Testis (tissue), 3 donors: ENCODE results near the gene PRDM15. TPM values are rescaled to one million over a fixed set of nuclear protein-coding genes. Genes with fewer than 3 reads are reported as not detected.

Source experiments
- DNase-seq: peaks from one replicate; pipeline ENCODE4 v3.0.0-alpha.2; 2019
- H3K27ac ChIP-seq, 2 donors: fragments of 200-600 bp; sonication (generic); one replicate each; pipeline ENCODE4 v1.5.1; 2019
- H3K27me3 ChIP-seq: fragments of 200-600 bp; sonication (generic); one replicate; pipeline ENCODE4 v1.5.1; 2019
- H3K36me3 ChIP-seq: fragments of 200-600 bp; sonication (generic); one replicate; pipeline ENCODE4 v1.5.1; 2017; ENCODE audit warnings: low read depth; ENCODE audit errors: missing control alignments
- H3K4me1 ChIP-seq: fragments of 200-600 bp; sonication (generic); one replicate; pipeline ENCODE4 v1.5.1; 2019
- H3K4me3 ChIP-seq, 2 donors: fragments of 200-600 bp; sonication (generic); one replicate each; pipeline ENCODE4 v1.5.1; 2017 to 2019
- H3K9me3 ChIP-seq: fragments of 200-600 bp; sonication (generic); one replicate; pipeline ENCODE4 v1.5.1; 2017
- CTCF ChIP-seq, 3 experiments: fragments of 450-650 bp in 2 of 3; fragments of 200-600 bp in 1 of 3; sonication (generic) in 1 of 3; IDR thresholded peaks; one replicate each; pipeline ENCODE4 v1.5.1; 2016 to 2019; ENCODE audit warnings: antibody characterized with exemption in 3 of 3, mild to moderate bottlenecking in 2 of 3, moderate library complexity in 1 of 3
- POLR2A ChIP-seq: fragments of 450-650 bp; IDR thresholded peaks from one replicate; pipeline ENCODE4 v1.6.1; 2017; ENCODE audit warnings: antibody characterized with exemption, mild to moderate bottlenecking, moderate library complexity
- WGBS, 2 donors: methylation state at CpG; one replicate each; pipeline ENCODE4 v1.1.5; 2018; 5-methylcytosine and 5-hydroxymethylcytosine counted together
- intact Hi-C: fragments of 100-400 bp; cut with DNase I; formaldehyde crosslinking; loops from one replicate; pipeline ENCODE4 v1.15.1; 2023; ENCODE audit warnings: low total_unique reads
- polyA plus RNA-seq: library from polyadenylated mRNA; stranded (reverse); fragments of 350-450 nt; fragmentation: Illumina TruSeq; extraction: RNeasy Lipid Tissue Mini Kit (QIAGEN cat#74804); gene quantifications from one replicate; pipeline ENCODE4 v1.2.3, GENCODE V29; 2014; ENCODE audit warnings: low read depth, low replicate concordance; ENCODE audit not compliant: insufficient read depth
- total RNA-seq, 2 donors: library from RNA; depleted of rRNA; stranded (reverse); fragments of >200 nt; gene quantifications; one replicate each; pipeline ENCODE4 v1.2.3, GENCODE V29; 2016

The PRDM15 gene
- total and polyA plus RNA-seq, 3 donors from 2014 or later = 8.2 to 21.4 (median 18.8) TPM

GRCh38 chr21:41805643-41806042, 73.5 kb downstream of the PRDM15 start:
- Histone ChIP-seq H3K36me3 (no peaks in the 10 kb centered on the region), H3K27ac (no peak overlapping the region)
- WGBS, 2 donors = 84 to 95% methylated on average over 4 of the region's 4 CpGs

GRCh38 chr21:41805038-41805437, 74.1 kb downstream of the PRDM15 start:
- WGBS, 2 donors = 56 to 73% methylated on average over 10 of the region's 10 CpGs
- Histone ChIP-seq H3K9me3 (no peaks in the 10 kb centered on the region), H3K27ac (no peak overlapping the region), H3K4me1 (no peaks in the 10 kb centered on the region), H3K36me3 (no peaks in the 10 kb centered on the region), H3K27me3 (no peaks in the 10 kb centered on the region), H3K4me3 (no peak overlapping the region)
- DNase-seq = peak; percentile 56
- intact Hi-C loops = no loop called here
- no peak for TF ChIP-seq CTCF (IDR thresholded peaks at IDR 0.05)
- TF ChIP-seq POLR2A = no peak

More at GRCh38 chr21:41805643-41806042, 73.5 kb downstream of the PRDM15 start:
- Histone ChIP-seq H3K9me3 (no peaks in the 10 kb centered on the region), H3K4me1 (no peaks in the 10 kb centered on the region), H3K4me3 (no peak overlapping the region), H3K27me3 (no peaks in the 10 kb centered on the region)
- no peak for DNase-seq
- intact Hi-C loops = no loop called here
- TF ChIP-seq POLR2A (no peak), CTCF (IDR thresholded peaks at IDR 0.05) (no peak)

GRCh38 chr21:41804381-41804780, 74.8 kb downstream of the PRDM15 start:
- Histone ChIP-seq H3K9me3 (no peaks in the 10 kb centered on the region), H3K27me3 (no peaks in the 10 kb centered on the region), H3K4me3 (no peak overlapping the region), H3K36me3 (no peaks in the 10 kb centered on the region), H3K4me1 (no peaks in the 10 kb centered on the region), H3K27ac (no peak overlapping the region)
- intact Hi-C loops = no loop called here
- DNase-seq = no peak
- WGBS, 2 donors = 82 to 92% methylated on average over 5 to 10 of the region's 10 CpGs
- TF ChIP-seq POLR2A (no peak), CTCF (IDR thresholded peaks at IDR 0.05) (no peak)

GRCh38 chr21:41803316-41803715, 75.8 kb downstream of the PRDM15 start:
- no peak for DNase-seq
- intact Hi-C loops = no loop called here
- WGBS, 2 donors = 87% methylated on average over 13 of the region's 13 CpGs; no CpG with 5 or more reads in 1 of the 2 donors
- Histone ChIP-seq H3K27me3 (no peaks in the 10 kb centered on the region), H3K36me3 (no peaks in the 10 kb centered on the region), H3K4me1 (no peaks in the 10 kb centered on the region), H3K4me3 (no peak overlapping the region), H3K9me3 (no peaks in the 10 kb centered on the region), H3K27ac (no peak overlapping the region)
- TF ChIP-seq CTCF (IDR thresholded peaks at IDR 0.05) (no peak), POLR2A (no peak)

DNA sequence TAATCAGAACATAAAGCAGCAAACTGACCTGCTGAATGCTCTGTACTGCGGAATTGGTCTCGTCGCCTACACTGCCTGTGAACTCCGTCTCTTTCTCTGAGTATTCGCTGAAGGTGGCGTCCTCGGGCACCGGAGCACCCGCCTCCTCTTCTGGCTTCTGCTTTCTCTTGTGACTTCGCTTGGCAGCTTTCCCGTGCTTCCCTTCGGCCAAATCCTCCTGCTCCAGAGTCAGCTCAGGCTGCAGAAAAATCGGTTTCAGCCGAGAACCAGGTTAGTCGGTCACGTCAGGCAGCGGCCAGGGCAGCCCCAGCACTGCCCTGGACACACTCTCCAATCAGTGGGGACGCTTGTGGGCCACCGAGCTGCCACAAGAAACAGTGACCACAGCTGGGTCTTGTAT, 76.5 kb downstream of the PRDM15 start:
- peak; percentile 41 for DNase-seq
- Histone ChIP-seq H3K9me3 (no peaks in the 10 kb centered on the region), H3K4me3 (no peak overlapping the region), H3K36me3 (no peaks in the 10 kb centered on the region), H3K4me1 (no peaks in the 10 kb centered on the region), H3K27me3 (no peaks in the 10 kb centered on the region), H3K27ac (no peak overlapping the region)
- intact Hi-C loops = no loop called here
- no peak for TF ChIP-seq CTCF (IDR thresholded peaks at IDR 0.05)
- TF ChIP-seq POLR2A = no peak
- WGBS, 2 donors = 63 to 82% methylated on average over 17 to 19 of the region's 19 CpGs
